ENCODE data around the gene LRRC14B.
"Not testable (repeated sequence)": the region's sequence is repeated elsewhere in the genome, so short reads cannot be mapped to it uniquely, and the experiment has no call there.

The LRRC14B gene

DNA sequence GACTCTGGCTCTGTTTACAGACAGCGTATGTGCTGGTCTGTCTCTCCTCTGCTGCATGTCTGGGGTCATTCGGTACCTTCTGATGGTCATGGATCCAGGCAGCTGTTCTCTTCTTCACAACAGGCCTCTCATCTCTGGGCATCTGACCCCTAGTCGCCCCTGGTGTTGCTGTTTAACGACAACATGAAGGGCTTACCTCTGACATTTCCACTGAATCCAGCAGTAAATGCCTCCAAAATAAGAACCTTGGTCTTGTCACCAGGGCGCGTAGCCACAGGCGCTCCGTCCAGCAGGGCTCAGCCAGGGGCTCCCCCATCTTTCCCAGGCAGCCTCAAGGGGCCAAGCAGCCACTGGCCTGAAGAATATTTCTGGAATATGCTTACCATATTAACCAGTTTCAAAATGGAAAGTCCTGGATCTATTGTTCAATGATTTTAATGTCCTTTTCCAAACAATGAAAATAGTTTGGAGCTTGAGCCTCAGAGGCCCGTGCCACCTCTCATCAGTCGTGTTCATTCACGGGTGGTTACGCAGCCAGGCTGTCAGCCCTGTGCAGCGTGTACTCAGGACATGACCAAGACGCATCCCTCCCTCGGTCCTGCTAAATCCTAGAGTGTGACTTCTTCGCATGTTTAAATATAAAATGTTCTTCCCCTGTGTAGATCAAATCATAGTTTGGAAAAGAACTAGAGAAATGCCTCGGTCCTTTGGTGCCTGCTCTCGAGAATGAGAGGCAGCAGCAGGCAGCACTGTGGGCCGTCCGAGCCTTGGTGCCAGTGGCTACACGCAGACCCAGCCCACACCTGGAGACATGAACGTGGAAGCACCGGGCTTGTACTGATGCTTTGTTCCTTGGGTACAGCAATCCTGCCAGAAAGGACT, 30.1 kb upstream of the LRRC14B start:
- no peak for DNase-seq

DNA sequence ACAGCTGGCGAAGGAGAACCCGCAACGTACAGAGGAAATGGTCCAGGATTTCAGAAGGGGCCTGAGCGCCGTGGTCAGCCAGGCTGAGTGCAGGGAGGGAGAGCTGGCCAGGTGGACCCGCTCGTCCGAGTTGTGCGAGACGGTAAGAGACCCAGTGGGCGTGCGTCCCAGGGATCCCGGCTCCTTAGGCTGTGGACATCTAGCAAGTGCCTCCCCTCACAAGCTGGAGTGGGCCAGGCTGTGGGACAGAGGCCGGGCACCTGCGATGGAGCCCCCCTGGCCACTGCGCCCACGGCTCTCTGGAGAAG, 29.5 kb upstream of the LRRC14B start:
- no peak for DNase-seq

DNA sequence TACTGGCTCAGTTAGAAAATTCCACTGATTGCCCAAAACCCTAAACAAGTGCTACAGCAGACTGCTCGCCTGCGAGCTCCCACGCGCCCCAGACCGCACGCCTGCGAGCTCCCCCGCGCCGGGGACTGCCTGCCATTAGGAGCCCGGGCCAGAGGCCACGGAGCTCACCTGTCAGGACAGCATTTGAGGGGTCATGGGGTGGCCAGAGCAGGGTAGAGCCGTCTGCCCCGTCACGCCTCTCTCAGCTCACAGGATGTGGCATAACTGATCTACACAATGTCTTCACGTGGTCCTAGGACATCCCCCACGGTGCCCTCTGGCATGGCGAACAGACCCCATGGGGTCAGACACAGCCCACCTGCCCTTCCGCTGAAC, 29.1 kb upstream of the LRRC14B start:
- no peak for DNase-seq

DNA sequence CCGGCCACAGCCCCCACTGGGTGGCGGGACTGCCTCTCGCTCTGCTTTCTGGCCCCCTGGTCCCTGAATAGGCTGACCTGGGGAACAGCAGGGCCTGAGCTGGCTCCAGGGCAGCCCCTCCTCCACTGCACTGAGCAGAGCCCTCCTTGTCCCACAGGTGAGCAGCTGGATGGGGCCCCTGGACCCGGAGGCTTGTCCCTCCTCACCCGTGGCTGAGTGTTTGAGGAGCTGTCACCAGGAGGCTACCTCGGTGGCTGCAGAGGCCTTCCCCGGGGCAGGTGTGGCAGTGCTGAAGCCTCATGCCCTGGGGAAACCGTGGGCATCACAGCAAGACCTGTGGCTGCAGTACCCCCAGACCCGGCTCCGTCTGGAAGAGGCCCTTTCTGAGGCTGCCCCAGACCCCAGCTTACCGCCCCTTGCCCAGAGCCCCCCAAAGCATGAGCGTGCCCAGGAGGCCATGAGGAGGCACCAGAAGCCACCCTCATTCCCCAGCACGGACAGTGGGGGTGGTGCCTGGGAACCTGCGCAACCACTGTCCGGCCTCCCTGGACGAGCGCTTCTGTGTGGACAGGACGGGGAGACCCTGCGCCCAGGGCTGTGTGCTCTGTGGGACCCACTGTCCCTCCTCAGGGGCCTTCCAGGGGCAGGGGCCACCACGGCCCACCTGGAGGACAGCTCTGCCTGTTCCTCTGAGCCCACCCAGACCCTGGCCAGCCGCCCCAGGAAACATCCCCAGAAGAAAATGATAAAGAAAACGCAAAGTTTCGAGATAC, 28.5 kb upstream of the LRRC14B start:
- no peak for DNase-seq

DNA sequence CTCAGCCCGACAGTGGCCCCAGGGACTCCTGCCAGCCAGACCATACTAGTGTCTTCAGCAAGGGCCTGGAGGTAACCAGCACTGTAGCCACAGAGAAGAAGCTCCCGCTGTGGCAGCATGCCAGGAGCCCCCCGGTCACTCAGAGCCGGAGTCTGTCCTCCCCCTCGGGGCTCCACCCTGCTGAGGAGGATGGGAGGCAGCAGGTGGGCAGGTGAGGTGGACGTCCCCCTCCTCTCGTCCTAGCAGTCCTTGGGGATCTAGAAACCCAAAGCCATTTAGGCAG, 28.0 kb upstream of the LRRC14B start:
- DNase-seq, result no peak

DNA sequence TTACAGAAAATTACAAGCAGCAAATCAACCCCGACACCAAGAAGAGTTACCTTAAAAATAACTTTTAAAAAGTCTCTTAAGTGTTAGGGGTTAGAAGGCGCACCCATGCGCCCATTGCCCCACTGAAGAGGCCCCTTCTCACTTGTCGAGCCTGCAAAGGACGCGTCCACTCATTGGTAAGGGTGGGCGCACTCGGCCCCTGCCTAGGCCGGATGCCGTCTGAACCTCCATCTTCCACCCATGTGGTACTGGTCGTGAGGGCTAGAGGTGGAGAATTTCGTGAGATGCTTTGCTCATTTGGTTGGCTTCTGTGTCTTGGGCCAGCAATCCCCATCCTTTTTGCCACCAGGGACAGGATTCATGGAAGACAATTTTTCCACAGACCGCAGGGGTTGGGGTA, 27.5 kb upstream of the LRRC14B start:
- no peak for DNase-seq

DNA sequence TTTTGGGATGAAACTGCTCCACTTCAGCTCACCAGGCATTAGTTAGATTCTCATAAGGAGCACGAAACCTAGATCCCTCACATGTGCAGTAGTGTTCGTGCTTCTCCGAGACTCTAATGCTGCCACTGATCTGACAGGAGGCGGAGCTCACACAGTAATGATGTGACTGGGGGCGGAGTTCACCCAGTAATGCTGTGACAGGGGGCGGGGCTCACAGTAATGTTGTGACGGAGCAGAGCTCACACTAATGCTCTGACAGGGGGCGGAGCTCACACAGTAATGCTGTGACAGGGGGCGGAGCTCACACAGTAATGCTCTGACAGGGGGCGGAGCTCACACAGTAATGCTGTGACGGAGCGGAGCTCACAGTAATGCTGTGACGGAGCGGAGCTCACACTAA, 27.1 kb upstream of the LRRC14B start:
- DNase-seq, result no peak

DNA sequence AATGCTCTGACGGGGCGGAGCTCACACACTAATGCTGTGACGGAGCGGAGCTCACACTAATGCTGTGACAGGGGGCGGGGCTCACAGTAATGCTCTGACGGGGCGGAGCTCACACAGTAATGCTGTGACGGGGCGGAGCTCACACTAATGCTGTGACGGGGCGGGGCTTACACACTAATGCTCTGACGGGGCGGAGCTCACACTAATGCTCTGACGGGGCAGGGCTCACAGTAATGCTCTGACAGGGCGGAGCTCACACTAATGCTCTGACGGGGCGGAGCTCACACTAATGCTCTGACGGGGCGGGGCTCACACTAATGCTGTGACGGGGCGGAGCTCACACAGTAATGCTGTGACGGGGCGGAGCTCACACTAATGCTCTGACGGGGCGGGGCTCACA, 26.5 kb upstream of the LRRC14B start:
- not testable (repeated sequence) for DNase-seq

DNA sequence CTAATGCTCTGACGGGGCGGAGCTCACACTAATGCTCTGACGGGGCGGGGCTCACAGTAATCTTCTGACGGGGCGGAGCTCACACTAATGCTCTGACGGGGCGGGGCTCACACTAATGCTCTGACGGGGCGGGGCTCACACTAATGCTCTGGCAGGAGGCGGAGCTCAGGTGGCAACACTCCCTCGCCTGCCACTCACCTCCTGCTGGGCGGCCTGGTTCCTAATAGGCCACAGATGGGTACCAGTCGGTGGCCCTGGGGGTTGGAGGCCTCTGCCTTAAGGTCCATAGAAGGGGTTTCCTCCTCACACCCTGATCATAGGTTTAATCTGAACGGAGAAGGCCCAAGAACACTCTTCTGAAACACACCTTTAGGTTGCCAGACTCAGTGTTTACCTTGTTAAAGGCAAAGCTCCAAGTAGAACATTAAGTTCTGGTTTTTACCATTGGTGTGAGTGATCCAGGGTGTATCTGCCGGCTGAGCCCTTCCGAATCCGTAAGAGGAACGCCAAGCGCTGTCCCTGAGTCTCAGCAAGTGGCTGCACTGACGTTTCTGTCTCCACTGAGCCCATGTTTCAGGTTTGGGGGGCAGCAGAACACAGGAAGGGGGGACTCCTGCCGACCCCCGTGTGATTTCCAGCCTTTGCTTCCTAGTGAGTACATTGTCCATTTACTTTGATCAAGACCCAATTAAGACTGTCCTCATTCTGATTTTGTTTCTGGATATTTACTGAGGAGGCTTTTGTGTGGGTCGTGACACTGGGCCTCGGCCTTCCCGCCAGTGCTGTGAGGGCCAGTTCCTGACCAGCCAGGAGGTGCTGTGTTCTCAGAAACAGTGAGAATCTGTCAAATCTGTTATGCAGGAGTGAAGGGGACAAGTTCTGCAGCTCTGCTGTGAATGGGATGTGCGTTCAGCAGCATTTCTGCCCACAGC, 24.6 kb upstream of the LRRC14B start:
- no peak for DNase-seq

DNA sequence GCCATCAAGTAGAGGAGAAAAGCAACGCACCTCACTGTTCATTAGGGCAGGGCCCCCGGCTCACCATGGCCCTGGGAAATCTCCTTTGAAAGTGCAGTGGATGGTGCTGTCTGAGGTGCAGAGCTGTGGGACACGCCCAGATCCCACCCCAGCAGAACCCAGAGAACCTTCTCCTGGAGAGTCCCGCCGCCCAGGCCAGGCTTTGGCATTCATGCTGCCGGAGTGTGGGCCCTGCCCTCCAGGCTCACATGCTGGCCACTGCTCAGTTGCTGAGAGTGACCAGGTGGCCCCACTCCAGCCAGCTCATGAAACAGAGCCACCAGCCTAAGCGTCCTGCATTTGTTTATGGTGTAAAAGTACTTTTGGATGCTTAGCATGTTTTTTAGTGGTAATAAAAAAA, 23.8 kb upstream of the LRRC14B start:
- DNase-seq, result no peak

DNA sequence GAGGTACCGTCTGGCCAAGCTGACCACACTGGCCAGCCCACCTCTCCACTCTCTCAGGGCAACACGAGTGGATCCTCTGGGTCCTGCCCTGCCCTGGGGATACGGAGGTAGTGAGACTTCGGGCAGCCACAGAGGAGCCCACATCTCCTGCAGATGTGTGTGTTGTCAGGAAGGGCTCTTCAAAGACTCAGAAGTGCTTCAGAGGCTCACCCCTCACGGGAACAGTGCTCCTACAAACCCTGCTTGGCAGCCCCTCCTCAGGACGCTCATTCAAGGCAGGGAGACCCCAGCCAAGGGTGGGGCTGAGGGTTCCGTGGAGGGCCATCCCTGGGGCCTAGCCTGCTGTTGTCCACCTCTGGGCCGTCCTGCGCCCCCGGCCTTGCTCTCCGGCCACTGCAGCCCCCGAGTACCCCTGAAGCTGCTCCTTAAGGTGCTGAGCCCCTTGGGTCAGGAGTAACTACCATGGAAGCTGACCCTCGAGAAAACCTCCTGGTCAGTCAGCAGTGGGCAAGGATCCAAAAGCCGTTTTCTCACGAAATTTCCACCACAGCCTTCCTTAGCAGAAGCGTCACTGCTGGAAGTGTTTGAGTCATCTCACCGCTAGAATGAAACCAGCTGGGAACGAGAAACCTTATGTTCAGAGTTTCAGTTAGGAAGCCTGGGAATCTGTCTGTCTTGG, 23.2 kb upstream of the LRRC14B start:
- peak; percentile 96 for DNase-seq

DNA sequence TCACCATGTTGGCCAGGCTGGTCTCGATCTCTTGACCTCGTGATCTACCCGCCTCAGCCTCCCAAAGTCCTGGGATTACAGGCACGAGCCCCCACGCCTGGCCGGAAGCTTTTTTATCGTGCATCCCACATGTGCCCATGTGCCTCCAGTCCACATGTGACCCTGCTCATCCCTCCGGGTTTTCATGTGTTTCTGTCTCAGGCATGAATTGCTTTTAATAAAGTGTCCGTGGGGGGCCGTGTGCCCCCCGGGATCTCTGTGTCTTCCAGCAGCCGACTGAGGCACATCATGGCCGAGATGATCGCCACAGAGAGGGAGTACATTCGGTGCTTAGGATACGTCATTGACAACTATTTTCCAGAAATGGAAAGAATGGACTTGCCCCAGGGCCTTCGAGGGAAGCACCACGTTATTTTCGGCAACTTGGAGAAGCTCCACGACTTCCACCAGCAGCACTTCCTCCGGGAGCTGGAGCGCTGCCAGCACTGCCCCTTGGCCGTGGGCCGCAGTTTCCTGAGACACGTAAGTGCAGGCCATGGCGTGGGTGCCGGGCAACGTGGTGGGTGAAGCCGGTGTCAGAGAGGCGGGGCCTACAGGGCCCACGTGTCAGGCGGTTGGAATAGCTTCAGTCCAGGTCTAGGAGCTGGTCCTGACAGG, 22.1 kb upstream of the LRRC14B start:
- no peak for DNase-seq

DNA sequence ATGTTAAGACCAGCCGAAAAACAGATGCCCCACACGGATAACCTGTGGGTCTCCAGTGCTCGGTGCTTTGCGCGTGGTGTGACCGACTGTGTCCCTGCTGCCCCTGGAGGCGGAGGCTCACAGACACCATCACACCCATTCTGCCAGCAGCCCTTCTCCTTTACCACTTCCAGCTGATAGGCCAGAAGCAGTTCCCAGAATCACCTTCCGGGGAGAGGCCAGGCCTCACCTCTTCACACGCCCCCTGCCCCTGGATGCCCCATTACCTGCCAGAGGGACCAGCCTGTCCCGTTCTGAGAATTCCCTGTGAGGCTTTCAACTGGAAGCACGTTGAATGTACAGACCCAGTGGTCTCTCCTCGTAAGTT, 21.6 kb upstream of the LRRC14B start:
- no peak for DNase-seq

DNA sequence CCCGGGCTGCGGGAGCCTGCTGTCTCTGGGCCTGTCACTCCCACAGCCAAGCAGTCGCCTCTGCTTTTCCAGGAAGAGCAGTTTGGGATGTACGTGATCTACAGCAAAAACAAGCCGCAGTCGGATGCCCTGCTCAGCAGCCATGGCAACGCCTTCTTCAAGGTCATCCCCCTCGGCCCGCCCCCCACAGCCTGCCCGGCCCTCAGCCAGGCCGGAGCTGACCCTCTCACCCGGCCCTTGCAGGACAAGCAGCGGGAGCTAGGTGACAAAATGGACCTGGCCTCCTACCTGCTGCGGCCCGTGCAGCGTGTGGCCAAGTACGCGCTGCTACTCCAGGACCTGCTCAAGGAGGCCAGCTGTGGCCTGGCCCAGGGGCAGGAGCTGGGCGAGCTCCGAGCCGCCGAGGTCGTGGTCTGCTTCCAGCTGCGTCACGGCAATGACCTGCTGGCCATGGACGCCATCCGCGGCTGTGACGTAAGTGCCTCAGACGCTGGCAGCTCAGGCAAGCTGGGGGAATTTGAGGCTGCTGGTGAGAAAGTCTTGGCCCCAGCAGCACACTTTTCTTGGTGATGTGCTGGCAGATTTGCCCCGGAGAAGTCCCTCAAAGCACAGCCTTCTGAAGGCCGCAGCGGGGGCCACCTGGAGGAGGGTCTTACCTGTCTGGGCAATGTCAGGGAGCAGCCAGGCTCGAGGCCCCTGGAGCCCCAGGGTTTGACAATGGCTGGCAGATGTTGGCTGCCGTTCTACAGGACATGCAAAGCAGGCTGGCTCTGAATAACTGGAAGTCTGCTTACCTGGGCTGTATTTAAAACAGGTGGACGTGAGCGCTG, 20.1 kb upstream of the LRRC14B start:
- no peak for DNase-seq

DNA sequence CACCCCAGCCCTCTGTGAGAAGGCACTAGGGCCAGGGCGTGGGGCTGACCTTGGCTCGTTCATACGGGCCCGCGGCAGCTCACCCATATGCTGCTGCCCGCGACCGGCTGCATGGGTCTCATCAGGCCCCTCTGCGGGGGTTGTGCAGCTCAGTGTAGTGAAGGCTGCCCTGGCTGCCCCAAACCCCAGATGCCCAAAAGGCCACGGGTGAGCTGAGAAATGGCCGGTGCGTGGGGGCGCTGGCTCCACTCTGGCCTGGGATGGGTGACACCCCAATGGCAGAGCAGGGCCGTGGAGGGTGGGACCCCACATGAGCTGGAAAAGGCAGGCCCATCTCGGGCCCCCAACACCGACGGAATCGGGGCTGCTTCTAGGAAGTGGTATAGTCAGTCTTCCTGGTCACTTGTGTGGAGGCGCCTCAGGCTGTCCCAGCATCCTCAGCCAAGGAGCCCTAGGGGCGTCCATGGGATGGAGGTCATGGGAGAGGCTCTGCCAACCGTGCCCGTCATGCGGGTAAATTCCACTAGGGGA, 19.4 kb upstream of the LRRC14B start:
- no peak for DNase-seq

DNA sequence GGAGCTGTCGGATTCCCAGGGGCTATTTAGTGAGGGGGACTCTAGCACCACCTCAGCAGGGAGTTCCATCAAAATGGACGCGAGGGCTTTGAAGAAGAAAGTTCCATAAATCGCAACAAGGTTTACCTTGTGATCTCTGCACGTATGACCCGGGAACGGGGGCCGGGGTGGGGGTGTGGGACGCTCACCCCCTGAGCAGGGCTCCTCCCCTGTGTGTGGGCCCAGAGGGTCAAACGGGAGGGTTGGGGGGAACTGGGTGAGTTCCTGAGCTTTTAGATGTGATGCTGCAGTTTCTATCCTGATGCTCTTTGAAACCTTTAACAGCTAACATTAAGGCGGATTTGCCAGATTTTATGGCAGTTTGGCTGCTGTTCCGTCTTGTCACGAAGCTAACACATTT, 18.9 kb upstream of the LRRC14B start:
- DNase-seq, result no peak

DNA sequence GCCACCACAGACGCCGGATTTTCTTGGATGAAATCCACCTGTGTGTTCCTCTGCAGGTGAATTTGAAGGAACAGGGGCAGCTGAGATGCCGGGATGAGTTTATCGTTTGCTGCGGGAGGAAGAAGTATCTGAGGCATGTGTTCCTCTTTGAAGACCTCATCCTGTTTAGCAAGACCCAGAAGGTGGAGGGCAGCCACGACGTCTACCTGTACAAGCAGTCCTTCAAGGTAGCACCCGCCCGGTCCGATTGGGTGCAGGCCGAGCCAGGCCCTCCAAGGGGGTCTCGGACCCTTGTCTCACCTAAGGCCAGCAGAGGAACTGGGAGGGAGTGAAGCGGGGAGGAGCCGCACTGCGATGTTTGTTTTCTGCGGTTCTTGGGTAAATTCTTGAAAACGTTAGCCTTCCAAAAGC, 18.4 kb upstream of the LRRC14B start:
- DNase-seq, result no peak

DNA sequence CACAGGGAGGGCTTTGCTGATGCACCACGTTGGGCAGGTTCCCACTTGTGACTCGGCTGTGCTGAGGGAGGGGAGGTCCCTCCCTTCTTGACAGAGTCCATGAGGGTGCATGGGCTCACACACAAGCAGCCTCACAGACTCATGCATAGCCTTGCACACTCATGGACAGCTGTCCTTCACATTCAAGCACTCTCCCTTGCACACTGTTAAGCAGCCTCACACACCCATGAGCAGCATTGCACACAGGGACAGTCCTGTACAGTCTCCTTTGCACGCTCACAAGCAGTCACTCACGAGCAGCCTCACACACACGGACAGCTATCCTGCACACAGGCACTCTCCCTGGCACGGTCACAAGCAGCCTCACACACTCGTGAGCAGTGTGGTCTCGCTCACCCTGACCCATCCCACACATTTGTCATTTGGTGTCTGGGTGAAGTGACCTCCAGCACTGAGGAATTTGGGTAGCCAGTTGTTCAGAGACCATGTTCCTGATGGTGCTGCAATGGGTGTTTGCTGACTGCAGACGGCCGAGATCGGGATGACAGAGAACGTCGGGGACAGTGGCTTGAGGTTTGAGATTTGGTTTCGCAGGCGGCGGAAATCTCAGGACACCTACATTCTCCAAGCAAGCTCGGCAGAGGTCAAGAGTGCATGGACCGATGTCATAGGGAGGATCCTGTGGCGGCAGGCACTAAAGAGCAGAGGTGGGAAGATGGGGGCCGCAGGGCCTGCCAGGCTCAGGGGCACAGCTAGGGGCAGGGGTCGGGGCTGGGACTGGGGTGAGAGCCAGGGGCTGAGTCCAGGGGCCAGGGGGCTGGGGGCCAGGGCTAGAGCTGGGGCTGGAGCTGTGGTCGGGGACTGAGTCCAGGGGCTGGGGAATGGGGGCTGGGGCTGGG, 17.7 kb upstream of the LRRC14B start:
- no peak for DNase-seq

DNA sequence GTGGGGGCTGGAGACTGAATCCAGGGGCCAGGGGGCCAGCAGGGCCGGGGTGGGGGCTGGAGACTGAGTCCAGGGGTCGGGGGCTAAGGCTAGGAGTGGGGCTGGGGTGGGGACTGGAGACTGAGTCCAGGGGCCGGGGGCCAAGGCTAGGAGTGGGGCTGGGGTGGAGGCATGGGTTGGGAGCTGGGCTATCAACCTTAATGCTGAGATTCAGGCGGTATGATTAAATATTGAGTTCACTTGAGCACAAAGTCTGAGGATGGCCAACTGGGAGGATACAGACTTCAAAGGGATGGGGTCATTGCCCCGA, 17.0 kb upstream of the LRRC14B start:
- no peak for DNase-seq

DNA sequence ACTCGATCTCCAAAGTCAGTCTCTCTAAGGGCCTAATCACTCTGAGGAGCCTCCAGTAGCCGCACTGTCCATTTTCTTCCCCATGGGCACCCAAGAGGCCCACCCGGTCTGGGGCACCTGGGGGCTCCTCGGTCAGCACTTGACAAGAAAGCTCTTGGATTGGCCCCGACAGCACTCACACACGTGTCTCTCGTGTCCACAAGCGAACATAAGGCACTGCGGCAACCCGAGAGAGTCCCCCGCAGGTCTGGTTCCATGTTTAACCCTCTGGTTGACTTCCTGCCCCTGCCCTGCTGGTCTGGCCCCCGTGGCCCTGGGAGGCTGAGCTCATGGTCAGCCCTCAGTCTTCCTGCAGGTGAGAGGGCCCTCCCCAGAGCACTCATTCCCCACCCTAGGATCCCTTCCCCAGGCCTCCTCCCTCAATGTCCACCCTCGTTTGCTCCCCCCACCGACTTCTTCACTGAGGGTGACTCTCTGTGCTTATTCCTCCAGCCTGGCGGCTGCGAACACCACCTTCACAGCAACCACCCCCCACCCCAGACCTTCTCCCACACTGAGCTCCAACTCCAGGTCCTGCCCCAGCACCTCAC, 16.3 kb upstream of the LRRC14B start:
- no peak for DNase-seq

All from fibroblast of skin of back (primary cell).